ENCODE data around the gene HCFC1.

GRCh38 chrX:153973127-153974002, 1.7 kb upstream of the HCFC1 start:
- TF ChIP-seq CTCF (IDR thresholded peaks at IDR 0.05): no peak
- no peak for TF ChIP-seq POLR2A (IDR thresholded peaks at IDR 0.05)

Measured in lower leg skin (tissue), 3 donors.